Nucleus accumbens (tissue), 56 donors: ENCODE measurements around the gene FAM53A.
"Not testable (repeated sequence)": the region's sequence is repeated elsewhere in the genome, so short reads cannot be mapped to it uniquely, and the experiment has no call there.

Source experiments
- DNase-seq, 56 donors: peaks; one replicate each; lab custom pipeline; 2025; lab: John Stamatoyannopoulos, UW

Gene FAM53A

GRCh38 chr4:1642196-1642951 is 41.7 kb downstream of the FAM53A start:
- DNase-seq, result no peak

GRCh38 chr4:1641671-1642070 is 42.4 kb downstream of the FAM53A start:
- no peak for DNase-seq

GRCh38 chr4:1640716-1641503 is 43.2 kb downstream of the FAM53A start:
- DNase-seq, result not testable (repeated sequence)

GRCh38 chr4:1640190-1640589 is 43.9 kb downstream of the FAM53A start:
- no peak for DNase-seq

- DNase-seq, result no peak
Observed at GRCh38 chr4:1639299-1639868, 44.7 kb downstream of the FAM53A start.

GRCh38 chr4:1638873-1639272 is 45.2 kb downstream of the FAM53A start:
- no peak for DNase-seq

GRCh38 chr4:1638272-1638598 is 45.9 kb downstream of the FAM53A start:
- DNase-seq, result no peak

GRCh38 chr4:1637580-1638271 is 46.4 kb downstream of the FAM53A start:
- DNase-seq, result no peak

GRCh38 chr4:1636490-1637211 is 47.5 kb downstream of the FAM53A start:
- DNase-seq, result no peak

- no peak for DNase-seq
Observed at GRCh38 chr4:1635464-1635863, 48.6 kb downstream of the FAM53A start.

- no peak for DNase-seq
Observed at GRCh38 chr4:1633993-1634392, 50.1 kb downstream of the FAM53A start.

GRCh38 chr4:1632109-1633104 is 51.7 kb downstream of the FAM53A start:
- no peak for DNase-seq

- no peak for DNase-seq
Observed at GRCh38 chr4:1631136-1631535, 53.0 kb downstream of the FAM53A start.

- DNase-seq, result no peak
Observed at GRCh38 chr4:1630266-1630665, 53.8 kb downstream of the FAM53A start.

- no peak for DNase-seq
Observed at GRCh38 chr4:1629699-1630083, 54.4 kb downstream of the FAM53A start.

GRCh38 chr4:1628892-1629698 is 55.0 kb downstream of the FAM53A start:
- peak in 41 of 56 donors; percentile 1 to 76 (median 26) for DNase-seq

GRCh38 chr4:1627417-1628313 is 56.4 kb downstream of the FAM53A start:
- DNase-seq, result no peak
